GM21528 (cell line): Measurements from ENCODE around the gene NEO1.
"Not testable (repeated sequence)": the region's sequence is repeated elsewhere in the genome, so short reads cannot be mapped to it uniquely, and the experiment has no call there.

Source experiments
- ATAC-seq: cut with Tn5 transposase; IDR thresholded peaks from one replicate; pipeline ENCODE4 v1.9.1; 2021; ENCODE audit warnings: mild to moderate bottlenecking, moderate library complexity; ENCODE audit not compliant: unreplicated experiment, low FRiP score

The NEO1 gene

GRCh38 chr15:73176598-73176997 is 124.3 kb downstream of the NEO1 start:
- no peak for ATAC-seq

- ATAC-seq: no peak
These were observed 130.8 kb downstream of the NEO1 start for GRCh38 chr15:73183071-73183470.

GRCh38 chr15:73190189-73190601 is 137.9 kb downstream of the NEO1 start:
- no peak for ATAC-seq

GRCh38 chr15:73195166-73195565 is 142.9 kb downstream of the NEO1 start:
- no peak for ATAC-seq

GRCh38 chr15:73196113-73196512 is 143.8 kb downstream of the NEO1 start:
- no peak for ATAC-seq

GRCh38 chr15:73200339-73200738 is 148.1 kb downstream of the NEO1 start:
- no peak for ATAC-seq

GRCh38 chr15:73210630-73211029 is 158.4 kb downstream of the NEO1 start:
- no peak for ATAC-seq

GRCh38 chr15:73212424-73212823 is 160.2 kb downstream of the NEO1 start:
- no peak for ATAC-seq

GRCh38 chr15:73221450-73221849 is 169.2 kb downstream of the NEO1 start:
- ATAC-seq: not testable (repeated sequence)

- no peak for ATAC-seq
These were observed 173.2 kb downstream of the NEO1 start for GRCh38 chr15:73225358-73226015.

GRCh38 chr15:73226093-73226814 is 174.0 kb downstream of the NEO1 start:
- ATAC-seq: no peak

- no peak for ATAC-seq
These were observed 175.3 kb downstream of the NEO1 start for GRCh38 chr15:73227433-73228056.

- ATAC-seq: no peak
These were observed 175.9 kb downstream of the NEO1 start for GRCh38 chr15:73228128-73228646.

GRCh38 chr15:73231661-73232419 is 179.6 kb downstream of the NEO1 start:
- no peak for ATAC-seq

GRCh38 chr15:73232776-73233175 is 180.5 kb downstream of the NEO1 start:
- no peak for ATAC-seq

- ATAC-seq: no peak
These were observed 181.4 kb downstream of the NEO1 start for GRCh38 chr15:73233623-73234022.

GRCh38 chr15:73237910-73238309 is 185.6 kb downstream of the NEO1 start:
- ATAC-seq: no peak

GRCh38 chr15:73239564-73240215 is 187.4 kb downstream of the NEO1 start:
- no peak for ATAC-seq

- no peak for ATAC-seq
These were observed 188.7 kb downstream of the NEO1 start for GRCh38 chr15:73240866-73241499.

- no peak for ATAC-seq
These were observed 192.1 kb downstream of the NEO1 start for GRCh38 chr15:73244333-73244732.
